GM18507 (cell line): ENCODE measurements around the gene SEZ6.

ENCODE experiments used
- DNase-seq: peaks from one replicate; pipeline ENCODE4 v3.0.0; 2011; ENCODE audit warnings: low read depth; ENCODE audit not compliant: insufficient read length; ENCODE audit errors: extremely low spot score
- FAIRE-seq: peaks from 2 replicates; lab custom pipeline; 2011; peaks lifted over from hg19 to GRCh38; lab: Jason Lieb, UNC

The SEZ6 gene

GRCh38 chr17:28958820-28959455, 46.9 kb downstream of the SEZ6 start:
- no peak for DNase-seq
- FAIRE-seq = no peak

DNA sequence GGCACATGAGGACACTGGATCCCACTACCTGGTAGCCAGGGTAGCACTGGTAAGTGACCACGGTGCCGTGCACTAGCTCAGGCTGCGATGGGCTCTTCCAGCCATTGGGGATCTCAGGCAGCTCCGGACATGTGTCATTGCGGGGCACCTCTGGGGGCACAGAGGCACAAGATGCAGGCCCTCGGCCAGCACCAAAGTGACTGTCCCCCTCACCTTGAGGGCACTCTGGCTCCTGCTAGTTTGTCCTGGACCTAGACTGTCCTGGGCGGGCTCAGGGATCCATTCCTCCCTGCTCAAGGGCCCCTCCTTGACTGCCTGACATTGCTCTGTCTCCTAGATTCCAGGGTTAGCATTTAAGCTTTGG, 47.9 kb downstream of the SEZ6 start:
- DNase-seq (no peak), FAIRE-seq (no peak)

DNA sequence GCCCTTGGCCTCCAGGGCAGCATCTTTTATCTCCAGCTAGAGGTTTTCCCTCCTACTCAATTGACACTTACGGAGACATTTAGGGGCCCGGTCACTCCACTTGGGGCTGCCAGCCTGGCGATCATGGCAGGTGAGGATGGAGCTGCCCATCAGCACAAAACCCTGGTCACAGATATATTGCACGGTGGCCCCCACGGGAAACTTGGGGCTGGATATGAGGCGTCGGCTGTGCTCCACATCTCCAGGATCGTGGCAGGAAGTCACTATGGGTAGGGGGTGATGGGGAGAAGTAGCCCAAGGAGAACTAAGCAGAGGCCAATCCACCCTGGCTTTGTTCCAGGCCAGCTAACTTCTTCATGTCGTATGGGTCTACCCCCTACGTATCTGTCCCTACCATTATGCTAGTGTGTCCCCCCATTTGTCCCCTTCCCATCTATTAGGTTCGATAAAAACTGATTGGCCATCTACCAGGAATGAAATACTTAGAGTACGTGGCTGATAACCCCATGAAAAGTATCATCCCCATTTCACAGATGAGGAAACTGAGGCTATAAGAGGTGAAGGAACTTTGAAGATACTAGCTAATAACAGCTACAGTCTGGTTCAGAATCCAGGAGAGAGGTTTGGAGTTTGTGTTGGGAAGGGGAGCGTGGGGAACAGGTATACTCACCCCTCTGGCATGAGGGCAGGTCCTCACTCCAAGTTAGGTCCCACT, 48.4 kb downstream of the SEZ6 start:
- FAIRE-seq (no peak), DNase-seq (no peak)

GRCh38 chr17:28956861-28957260, 49.0 kb downstream of the SEZ6 start:
- FAIRE-seq = no peak
- DNase-seq = no peak

DNA sequence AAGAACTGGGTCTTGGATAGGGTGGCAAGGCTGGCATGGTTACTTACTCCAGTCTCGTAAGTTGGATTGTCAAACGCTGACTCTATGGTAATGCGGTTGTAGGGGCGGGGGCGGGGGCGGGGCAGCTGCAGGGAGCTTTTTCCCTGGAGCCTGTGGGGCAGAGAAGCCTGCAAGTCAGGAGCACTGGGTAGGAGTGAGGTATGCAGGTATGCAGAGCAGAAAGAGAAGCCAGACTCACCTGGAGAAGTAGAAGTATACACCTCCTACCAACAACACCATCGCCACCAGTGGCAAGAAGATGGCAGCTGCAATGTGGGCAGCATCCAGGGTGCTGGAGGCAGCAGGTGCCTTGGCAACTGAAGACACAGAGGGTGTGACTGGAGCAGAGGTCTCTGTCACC, 49.7 kb downstream of the SEZ6 start:
- no peak for FAIRE-seq

GRCh38 chr17:28955408-28955807, 50.4 kb downstream of the SEZ6 start:
- FAIRE-seq = no peak

More for the DNA sequence above, 49.7 kb downstream of the SEZ6 start:
- no peak for DNase-seq

DNA sequence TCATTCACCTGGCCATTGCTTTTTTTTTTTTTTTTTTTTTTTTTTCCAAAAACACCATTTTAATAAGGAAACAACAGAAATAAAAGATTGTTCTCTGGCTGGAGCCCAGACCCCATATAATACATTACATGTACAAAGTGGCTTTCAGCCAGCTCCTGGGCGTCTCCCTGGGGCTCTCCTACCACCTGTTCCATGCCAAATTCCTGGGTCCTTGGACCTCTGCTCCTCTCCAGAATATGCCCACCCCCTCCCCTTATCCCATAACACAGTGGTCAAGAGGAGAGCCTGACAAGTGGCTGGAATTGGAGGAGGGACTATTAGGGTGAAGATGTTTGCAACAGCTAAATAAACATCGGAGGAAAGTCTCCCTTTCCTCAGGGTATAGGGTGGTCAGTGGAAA, 50.9 kb downstream of the SEZ6 start:
- no peak for FAIRE-seq
- DNase-seq = no peak

More at GRCh38 chr17:28955408-28955807, 50.4 kb downstream of the SEZ6 start:
- DNase-seq = no peak

- DNase-seq = no peak
- peak; percentile 76 for FAIRE-seq
Measured at GRCh38 chr17:28953444-28954118, 52.3 kb downstream of the SEZ6 start.

GRCh38 chr17:28951991-28952975, 53.5 kb downstream of the SEZ6 start:
- DNase-seq (peak; percentile 80), FAIRE-seq (peak; percentile 99)

DNA sequence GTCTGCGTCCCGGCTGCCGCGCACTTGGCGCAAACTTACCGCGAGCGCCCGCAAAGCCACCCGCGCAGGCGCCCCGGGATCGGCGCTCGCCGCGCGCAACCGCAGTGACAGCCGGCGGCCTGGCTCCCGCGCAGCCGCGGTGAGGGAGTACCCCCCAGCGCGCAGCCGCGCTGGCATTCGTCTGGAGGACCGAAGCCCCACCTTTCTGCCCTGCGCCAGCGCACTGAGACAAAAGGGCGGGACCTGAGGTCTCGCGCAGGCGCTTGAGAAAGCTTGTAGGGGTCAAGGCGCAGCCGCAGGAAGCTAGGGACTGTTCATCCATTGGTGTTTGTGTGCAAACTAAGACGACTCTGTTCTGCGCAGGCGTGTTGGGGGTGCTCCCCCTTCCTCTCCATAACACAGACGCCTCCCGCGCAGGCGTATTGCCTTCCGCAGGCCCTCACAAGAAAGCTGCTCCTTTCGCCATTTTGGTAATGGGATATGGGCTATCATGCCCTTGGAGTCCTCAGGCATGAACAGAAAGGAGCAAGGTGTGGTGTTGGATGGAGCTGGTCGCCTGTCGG, 54.3 kb downstream of the SEZ6 start, which contains the start of gene PHF12:
TSS of gene PHF12 (minus strand) at position 91 of the 563 bp plus-strand sequence. CDS start 558 bp downstream, outside the sequence.
- DNase-seq (peak; percentile 91), FAIRE-seq (no peak)

- DNase-seq = no peak
- no peak for FAIRE-seq
Measured at GRCh38 chr17:28950752-28951427, 54.9 kb downstream of the SEZ6 start.

DNA sequence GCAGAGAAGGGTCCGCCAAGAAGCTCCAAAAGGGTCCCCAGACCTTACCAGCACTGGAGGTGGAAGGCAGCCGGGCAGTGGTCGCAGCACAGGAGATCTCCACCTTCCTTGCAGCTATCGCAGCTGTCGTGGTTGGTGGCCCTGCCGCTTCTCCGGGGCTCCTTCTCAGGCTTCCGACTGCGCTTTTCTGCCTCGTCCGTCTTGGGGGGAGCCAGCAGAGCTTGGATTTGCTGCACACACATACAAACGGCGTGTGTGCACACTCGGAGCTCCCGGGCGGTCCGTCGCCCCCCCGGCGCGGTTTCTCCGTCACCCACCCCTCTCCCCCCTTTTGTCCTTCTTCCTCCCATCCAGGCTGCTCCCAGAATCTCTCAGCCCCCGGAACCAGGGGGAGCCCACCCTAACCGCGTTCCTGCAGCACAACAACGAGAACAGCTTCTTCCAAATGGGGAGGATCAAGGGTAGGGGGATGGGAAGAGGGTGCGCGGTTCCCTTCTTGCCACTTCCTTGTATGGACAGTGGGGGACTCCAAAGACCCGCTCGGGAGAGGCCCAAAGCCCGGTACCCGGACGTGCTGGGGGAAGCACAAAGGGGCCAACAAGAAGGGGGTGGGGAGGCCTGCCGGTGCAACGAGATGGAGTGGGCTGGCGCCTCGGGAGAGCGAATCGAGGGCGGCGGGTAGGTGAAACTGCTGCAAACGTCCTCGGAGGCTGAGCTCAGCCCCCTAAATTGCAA, 55.6 kb downstream of the SEZ6 start:
- no peak for FAIRE-seq

DNA sequence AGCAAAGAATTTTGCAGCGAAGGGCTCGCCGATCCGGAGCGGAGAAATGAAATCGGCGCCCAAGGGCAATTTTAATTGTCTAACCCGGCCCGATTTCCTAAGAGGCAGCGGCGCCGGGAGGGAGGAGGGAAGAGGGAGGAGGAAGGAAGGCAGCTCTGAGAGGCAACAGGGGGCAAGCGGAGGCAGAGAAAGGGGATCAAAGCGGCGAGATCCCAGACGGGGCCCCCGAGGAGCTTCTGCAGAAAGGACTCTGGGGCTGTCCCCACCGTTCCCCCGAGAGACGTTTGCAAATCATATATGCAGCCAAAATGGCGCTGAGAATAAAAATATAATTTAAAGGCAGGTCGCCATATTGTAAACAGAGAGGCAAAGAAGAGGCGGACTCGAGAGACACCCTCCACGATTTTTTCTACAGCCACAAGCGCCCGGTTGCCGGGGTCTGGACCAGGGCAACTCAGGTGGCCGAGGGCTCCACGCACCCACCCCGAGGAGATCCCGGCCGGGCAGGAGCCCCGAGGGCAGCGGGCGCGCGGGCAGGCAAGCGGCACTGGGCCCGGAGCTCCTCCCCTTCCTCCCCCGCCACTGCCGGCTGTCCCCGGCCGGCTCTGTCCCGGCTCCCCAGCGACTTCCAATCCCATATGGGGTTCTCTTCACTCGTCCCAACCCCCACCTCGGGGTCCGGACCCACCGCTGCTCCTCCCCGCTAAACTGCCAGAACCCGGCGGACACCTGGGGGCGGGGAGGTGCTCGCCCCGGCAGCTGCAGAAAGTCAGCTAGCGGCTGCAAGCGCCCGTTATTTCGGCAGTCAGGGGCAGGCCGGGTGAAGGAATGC, 56.4 kb downstream of the SEZ6 start:
- FAIRE-seq (no peak), DNase-seq (no peak)

More for the DNA sequence above, 55.6 kb downstream of the SEZ6 start:
- DNase-seq = no peak

DNA sequence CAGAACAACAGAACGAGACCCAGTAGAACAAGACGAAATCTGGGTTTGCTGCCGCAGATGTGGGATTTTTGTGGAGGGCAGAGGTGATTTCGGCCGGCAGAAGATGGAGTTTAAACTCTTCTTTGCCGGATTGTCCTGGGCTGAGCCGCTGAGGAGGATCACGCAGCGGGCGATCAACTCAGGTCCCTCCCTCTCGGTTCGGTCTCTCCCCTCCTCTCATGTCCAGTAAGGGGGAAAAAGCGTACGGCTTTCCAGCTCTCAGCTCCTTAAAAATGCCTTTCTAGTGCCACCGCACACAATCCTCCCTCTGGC, 57.0 kb downstream of the SEZ6 start:
- DNase-seq (no peak), FAIRE-seq (peak; percentile 36)

- no peak for FAIRE-seq
Measured at GRCh38 chr17:28948342-28948741, 57.5 kb downstream of the SEZ6 start.

DNA sequence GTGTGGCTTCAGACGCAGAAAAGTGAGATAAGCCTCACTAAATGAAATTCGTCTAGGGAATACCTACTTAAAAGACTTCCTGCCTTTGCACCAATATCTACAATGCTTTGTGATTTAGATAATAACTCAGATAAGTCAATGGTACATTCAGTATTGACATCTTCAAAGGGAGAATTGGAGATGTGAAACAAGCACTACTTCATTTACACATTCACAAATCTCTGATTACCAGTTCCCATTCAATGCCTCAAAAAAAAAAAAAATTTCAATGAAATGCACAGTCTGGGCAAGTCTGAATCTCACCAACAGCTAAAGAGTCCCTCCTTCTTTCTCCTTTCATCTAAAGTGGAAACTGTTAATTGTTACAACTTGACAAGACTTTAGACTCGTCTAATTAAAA, 58.2 kb downstream of the SEZ6 start:
- DNase-seq = no peak
- FAIRE-seq = no peak

More at GRCh38 chr17:28948342-28948741, 57.5 kb downstream of the SEZ6 start:
- DNase-seq = no peak

GRCh38 chr17:28946239-28946638, 59.6 kb downstream of the SEZ6 start:
- no peak for DNase-seq
- no peak for FAIRE-seq
